GM18517 (cell line): ENCODE data around the gene SSH2.
"Not testable (repeated sequence)": the region's sequence is repeated elsewhere in the genome, so short reads cannot be mapped to it uniquely, and the experiment has no call there.

Experiments
- ATAC-seq: cut with Tn5 transposase; IDR thresholded peaks from one replicate; pipeline ENCODE4 v1.9.1; 2021; ENCODE audit warnings: mild to moderate bottlenecking, moderate library complexity; ENCODE audit not compliant: unreplicated experiment

Gene SSH2

GRCh38 chr17:29787995-29788394 lies 142.0 kb downstream of the SSH2 start:
- no peak for ATAC-seq

- ATAC-seq: no peak
These were observed 147.1 kb downstream of the SSH2 start for GRCh38 chr17:29782917-29783316.

- ATAC-seq: not testable (repeated sequence)
These were observed 150.2 kb downstream of the SSH2 start for GRCh38 chr17:29779812-29780190.

- no peak for ATAC-seq
These were observed 150.8 kb downstream of the SSH2 start for GRCh38 chr17:29778956-29779811.

GRCh38 chr17:29777663-29778062 lies 152.4 kb downstream of the SSH2 start:
- no peak for ATAC-seq

GRCh38 chr17:29776026-29776425 lies 154.0 kb downstream of the SSH2 start:
- no peak for ATAC-seq

GRCh38 chr17:29772981-29773380 lies 157.0 kb downstream of the SSH2 start:
- no peak for ATAC-seq

- ATAC-seq: no peak
These were observed 158.5 kb downstream of the SSH2 start for GRCh38 chr17:29771546-29771945.

- no peak for ATAC-seq
These were observed 160.8 kb downstream of the SSH2 start for GRCh38 chr17:29769225-29769624.

GRCh38 chr17:29766796-29767327 lies 163.2 kb downstream of the SSH2 start:
- no peak for ATAC-seq

GRCh38 chr17:29764748-29765147 lies 165.3 kb downstream of the SSH2 start:
- ATAC-seq: no peak

GRCh38 chr17:29764217-29764616 lies 165.8 kb downstream of the SSH2 start:
- no peak for ATAC-seq

GRCh38 chr17:29763273-29763672 lies 166.8 kb downstream of the SSH2 start:
- no peak for ATAC-seq

GRCh38 chr17:29761040-29761761 lies 168.8 kb downstream of the SSH2 start:
- ATAC-seq: peak; percentile 68

GRCh38 chr17:29760279-29761039 lies 169.6 kb downstream of the SSH2 start:
- ATAC-seq: no peak

- ATAC-seq: no peak
These were observed 171.8 kb downstream of the SSH2 start for GRCh38 chr17:29758255-29758654.

- no peak for ATAC-seq
These were observed 172.2 kb downstream of the SSH2 start for GRCh38 chr17:29757788-29758187.

- peak; percentile 69 for ATAC-seq
These were observed 176.1 kb downstream of the SSH2 start for GRCh38 chr17:29753845-29754439.

GRCh38 chr17:29749045-29749825 lies 180.8 kb downstream of the SSH2 start:
- ATAC-seq: no peak

- ATAC-seq: no peak
These were observed 181.6 kb downstream of the SSH2 start for GRCh38 chr17:29748400-29748799.
